GM13976 (cell line): ENCODE results near the gene ABLIM2.

Source experiments
- DNase-seq: peaks from one replicate; pipeline ENCODE4 v3.0.0; 2012; ENCODE audit warnings: low spot score
- in situ Hi-C: fragments of 300-500 bp; cut with MboI; formaldehyde crosslinking; loops from one replicate; pipeline ENCODE4 v1.12.0; 2022; ENCODE audit warnings: low sequenced_read_pairs, mixed read lengths, inconsistent platforms; ENCODE audit not compliant: unreplicated experiment
- TF ChIP-seq, protein P1 (sequence below): IDR thresholded peaks from 2 replicates; pipeline ENCODE4 v1.5.1; 2012; ENCODE audit warnings: borderline replicate concordance, mild to moderate bottlenecking; ENCODE audit not compliant: insufficient read depth; ENCODE audit errors: extremely low read depth, missing control alignments, control extremely low read depth

ABLIM2 gene

GRCh38 chr4:8044244-8044643 lies 114.4 kb downstream of the ABLIM2 start:
- TF ChIP-seq, protein P1, sequence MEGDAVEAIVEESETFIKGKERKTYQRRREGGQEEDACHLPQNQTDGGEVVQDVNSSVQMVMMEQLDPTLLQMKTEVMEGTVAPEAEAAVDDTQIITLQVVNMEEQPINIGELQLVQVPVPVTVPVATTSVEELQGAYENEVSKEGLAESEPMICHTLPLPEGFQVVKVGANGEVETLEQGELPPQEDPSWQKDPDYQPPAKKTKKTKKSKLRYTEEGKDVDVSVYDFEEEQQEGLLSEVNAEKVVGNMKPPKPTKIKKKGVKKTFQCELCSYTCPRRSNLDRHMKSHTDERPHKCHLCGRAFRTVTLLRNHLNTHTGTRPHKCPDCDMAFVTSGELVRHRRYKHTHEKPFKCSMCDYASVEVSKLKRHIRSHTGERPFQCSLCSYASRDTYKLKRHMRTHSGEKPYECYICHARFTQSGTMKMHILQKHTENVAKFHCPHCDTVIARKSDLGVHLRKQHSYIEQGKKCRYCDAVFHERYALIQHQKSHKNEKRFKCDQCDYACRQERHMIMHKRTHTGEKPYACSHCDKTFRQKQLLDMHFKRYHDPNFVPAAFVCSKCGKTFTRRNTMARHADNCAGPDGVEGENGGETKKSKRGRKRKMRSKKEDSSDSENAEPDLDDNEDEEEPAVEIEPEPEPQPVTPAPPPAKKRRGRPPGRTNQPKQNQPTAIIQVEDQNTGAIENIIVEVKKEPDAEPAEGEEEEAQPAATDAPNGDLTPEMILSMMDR: no peak
- in situ Hi-C loops: no loop called here
- no peak for DNase-seq

DNA sequence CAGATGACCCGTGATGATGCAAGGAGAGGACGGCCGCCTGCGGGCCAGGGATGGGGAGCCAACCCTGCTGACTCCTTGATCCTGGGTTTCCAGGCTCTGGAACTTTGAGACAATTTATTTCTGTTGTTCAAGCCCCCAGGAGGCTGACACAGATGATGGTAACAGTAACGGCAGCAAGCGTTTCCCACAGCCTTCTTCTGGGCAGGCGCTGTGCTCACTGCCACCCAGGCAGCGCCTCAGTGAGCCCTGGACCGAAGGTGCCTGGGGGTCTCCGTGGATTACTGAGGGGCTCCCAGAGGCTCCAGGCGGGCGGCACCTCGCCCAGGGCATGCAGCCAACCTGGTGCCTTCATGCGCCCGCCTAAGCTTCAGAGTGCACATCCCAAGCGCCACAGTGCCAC lies 115.0 kb downstream of the ABLIM2 start:
- TF ChIP-seq, protein P1: no peak
- in situ Hi-C loops: no loop called here
- DNase-seq: no peak

GRCh38 chr4:8041868-8042267 lies 116.7 kb downstream of the ABLIM2 start:
- in situ Hi-C loops: no loop called here
- TF ChIP-seq, protein P1: no peak
- no peak for DNase-seq

GRCh38 chr4:8041172-8041571 lies 117.4 kb downstream of the ABLIM2 start:
- TF ChIP-seq, protein P1: no peak
- DNase-seq: no peak
- in situ Hi-C loops: no loop called here

DNA sequence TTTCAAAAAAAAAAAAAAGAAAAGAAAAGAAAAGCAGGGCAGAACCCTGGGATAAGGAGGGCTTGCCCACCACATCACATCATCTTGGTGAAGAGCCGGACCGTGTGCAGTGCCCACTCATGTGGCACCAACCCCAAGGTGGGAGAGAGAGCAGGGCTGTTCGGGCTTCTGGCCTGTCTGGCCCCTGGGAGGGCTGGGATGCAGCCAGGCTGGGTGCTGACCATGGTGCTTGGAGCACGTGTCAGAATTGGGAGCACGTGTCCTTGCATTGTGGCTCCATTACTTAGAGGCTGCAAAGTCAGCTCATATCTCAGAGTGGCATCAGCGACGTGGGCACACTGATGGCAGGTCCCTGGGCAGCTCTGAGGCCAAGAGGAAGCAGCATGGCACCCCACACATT lies 118.0 kb downstream of the ABLIM2 start:
- in situ Hi-C loops: no loop called here
- DNase-seq: no peak
- TF ChIP-seq, protein P1: no peak

DNA sequence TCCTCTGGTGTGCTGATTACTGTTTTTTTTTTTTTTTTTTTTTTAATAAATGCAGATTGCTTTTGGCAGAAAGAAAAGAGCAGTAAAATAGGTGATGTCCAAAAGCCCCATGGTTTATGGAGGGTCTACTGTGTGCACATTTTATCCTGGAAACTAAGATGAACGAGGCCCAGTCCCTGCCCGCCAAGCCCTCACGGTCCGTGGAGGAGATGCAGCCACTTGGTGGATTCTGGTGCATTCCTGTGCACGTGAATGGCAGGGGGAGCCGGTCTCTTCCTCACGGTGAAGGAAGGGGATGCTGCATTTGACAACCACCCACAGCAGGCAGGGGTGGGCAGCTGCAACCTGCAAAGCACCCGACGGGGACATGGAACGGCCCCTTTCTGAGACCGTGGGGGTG lies 118.8 kb downstream of the ABLIM2 start:
- no peak for DNase-seq
- TF ChIP-seq, protein P1: no peak
- in situ Hi-C loops: no loop called here

DNA sequence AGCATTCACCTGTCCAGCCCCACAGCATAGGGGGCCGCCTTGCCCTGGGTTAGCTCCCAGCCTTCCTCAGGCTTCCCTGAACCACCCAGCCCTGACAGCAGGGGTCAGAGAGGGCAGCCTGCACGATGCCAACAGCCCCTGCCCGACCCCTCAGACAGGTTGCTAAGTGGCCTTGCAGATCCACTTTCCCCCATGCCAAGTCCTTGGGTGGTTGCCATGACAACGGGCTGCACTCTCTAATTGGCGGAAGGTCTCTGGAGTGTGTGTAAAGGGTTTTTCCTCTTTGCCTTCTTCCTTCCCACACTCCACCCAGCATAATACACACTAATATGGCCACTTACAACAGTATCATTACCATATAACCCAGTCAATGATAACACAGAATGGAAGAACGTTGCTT lies 119.3 kb downstream of the ABLIM2 start:
- in situ Hi-C loops: no loop called here
- TF ChIP-seq, protein P1: no peak
- DNase-seq: no peak
